GM10847 (cell line): ENCODE results near the gene TBRG1.

ENCODE experiments used
- POLR2A ChIP-seq: IDR thresholded peaks from 2 replicates; pipeline ENCODE4 v1.6.1; 2011; ENCODE audit not compliant: insufficient read length; ENCODE audit errors: extremely low read depth

TBRG1 gene

DNA sequence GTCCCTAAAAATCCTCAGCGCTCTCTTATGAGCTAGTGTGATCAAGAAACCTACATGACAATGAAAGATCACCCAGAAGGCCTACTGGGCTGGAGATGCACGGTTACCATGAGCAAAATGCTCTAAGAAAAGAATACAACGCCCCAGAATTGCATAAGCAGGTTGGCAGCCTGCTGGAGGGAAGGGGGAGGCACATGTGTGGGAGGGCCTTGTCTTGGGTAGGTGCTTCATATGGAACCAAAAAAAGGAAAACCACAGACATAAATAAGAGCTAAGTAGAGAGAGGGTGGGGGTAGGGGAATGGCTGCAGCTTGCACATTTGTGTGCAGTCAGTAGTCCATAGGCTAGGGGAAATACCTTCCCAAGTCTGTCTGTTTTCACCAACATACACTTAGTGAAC, 48.1 kb downstream of the TBRG1 start:
- no peak for TF ChIP-seq POLR2A

DNA sequence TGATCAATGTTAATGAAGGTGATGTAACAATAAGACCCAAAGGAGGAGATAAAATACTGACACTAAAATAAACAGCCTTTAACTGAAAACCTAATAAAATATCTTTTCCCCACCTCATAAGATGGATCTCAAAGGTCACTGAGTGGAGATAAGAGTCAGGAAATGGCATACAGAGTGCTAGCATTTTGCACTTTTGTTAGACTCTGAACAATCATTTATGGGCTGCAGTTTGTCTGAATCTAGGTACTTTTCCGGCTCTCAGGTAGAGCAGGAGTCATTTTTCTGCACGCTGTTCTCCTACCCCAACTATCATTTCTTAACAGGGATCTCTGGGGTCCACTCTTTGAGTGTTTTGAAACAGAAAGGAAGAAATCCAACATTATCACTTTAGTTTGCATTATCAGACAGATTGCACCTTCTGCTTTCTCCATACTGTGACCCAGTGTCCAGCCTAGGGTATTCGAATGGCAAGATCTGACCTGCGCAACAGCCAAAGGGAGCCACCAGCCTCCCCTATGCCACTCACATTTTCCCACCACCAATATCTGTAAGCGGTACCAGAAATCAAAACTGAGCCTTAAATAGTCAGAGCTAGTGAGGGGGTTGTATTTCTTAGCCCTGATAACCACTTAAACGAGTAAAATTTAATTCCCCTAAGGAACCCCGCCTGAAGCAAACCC, 50.0 kb downstream of the TBRG1 start:
- no peak for TF ChIP-seq POLR2A

- peak; percentile 61 for TF ChIP-seq POLR2A
These were observed 50.9 kb downstream of the TBRG1 start, which contains the start of the genes SIAE and SPA17 for GRCh38 chr11:124673333-124674167. Gene SIAE (minus strand): TSS chr11:124673739. CDS start chr11:124673708, 31 bp downstream. Gene SPA17 (plus strand): TSS chr11:124673904. CDS start chr11:124675265, 1,361 bp downstream.

GRCh38 chr11:124674168-124674517, 51.5 kb downstream of the TBRG1 start:
- TF ChIP-seq POLR2A, result no peak

GRCh38 chr11:124674571-124674970, 51.9 kb downstream of the TBRG1 start:
- no peak for TF ChIP-seq POLR2A

GRCh38 chr11:124676386-124676785, 53.7 kb downstream of the TBRG1 start:
- TF ChIP-seq POLR2A, result no peak

GRCh38 chr11:124678416-124678815, 55.8 kb downstream of the TBRG1 start:
- TF ChIP-seq POLR2A, result no peak

DNA sequence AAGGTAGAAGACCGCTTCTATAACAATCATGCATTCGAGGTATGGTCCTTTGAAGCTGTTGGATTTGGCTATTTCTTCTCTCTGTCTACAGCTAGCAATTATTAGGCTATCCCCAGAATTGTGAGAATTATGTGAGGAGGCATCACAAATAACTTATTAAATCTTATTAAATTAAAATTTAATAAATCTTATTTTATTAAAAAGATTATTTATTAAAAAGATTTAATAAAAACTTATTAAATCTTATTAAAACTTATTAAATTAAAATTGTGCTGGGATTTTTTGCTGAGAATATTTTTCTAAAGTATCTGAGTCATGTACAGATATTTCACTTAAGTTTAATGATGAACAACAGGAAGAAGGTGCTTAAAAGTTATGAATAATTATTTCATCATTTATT, 58.8 kb downstream of the TBRG1 start:
- TF ChIP-seq POLR2A, result no peak

DNA sequence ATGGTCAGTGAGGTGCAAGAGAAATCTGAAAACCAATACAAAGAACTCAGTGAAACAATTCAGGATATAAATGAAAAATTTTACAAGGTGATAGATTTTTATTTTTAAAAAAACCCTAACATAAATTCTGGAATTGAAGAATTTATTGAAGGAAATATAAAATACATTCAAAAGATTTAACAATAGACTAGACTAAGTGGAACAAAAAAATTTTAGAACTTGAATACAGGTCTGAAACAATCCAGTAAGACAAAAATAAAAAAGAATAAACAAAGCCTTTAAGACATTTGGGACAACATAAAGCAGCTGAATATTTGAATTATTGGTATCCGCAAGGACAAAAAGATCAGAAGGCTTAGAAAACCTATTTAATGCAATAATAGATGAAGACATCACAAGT, 59.8 kb downstream of the TBRG1 start:
- no peak for TF ChIP-seq POLR2A
